Liver (tissue), 9 donors: ENCODE measurements around the gene PTK6. TPM values are rescaled to one million over a fixed set of nuclear protein-coding genes. Genes with fewer than 3 reads are reported as not detected.

ENCODE experiments used
- DNase-seq: peaks from one replicate; pipeline ENCODE4 v3.0.0-alpha.2; 2017; ENCODE audit warnings: low spot score
- H3K27ac ChIP-seq, 2 donors: one replicate each; pipeline ENCODE4 v1.7.0; 2013; ENCODE audit warnings: inconsistent platforms in 2 of 2, low read length in 2 of 2, control low read depth in 1 of 2, low read depth in 1 of 2, mild to moderate bottlenecking in 1 of 2
- H3K27me3 ChIP-seq, 4 donors: one replicate each; pipeline versions ENCODE4 v1.6.1 to v1.7.0; 2013; ENCODE audit warnings: low read length in 3 of 4, inconsistent platforms in 1 of 4, mild to moderate bottlenecking in 1 of 4, moderate library complexity in 1 of 4; ENCODE audit not compliant: control insufficient read depth in 4 of 4, insufficient read depth in 4 of 4
- H3K36me3 ChIP-seq, 4 donors: one replicate each; pipeline versions ENCODE4 v1.6.1 to v1.7.0; 2013; ENCODE audit warnings: low read length in 3 of 4, mild to moderate bottlenecking in 3 of 4, low read depth in 1 of 4, moderate library complexity in 1 of 4; ENCODE audit not compliant: control insufficient read depth in 4 of 4, insufficient read depth in 3 of 4
- H3K4me1 ChIP-seq, 4 donors: one replicate each; pipeline versions ENCODE4 v1.6.1 to v1.7.0; 2013; ENCODE audit warnings: low read length in 3 of 4, mild to moderate bottlenecking in 3 of 4, moderate library complexity in 1 of 4; ENCODE audit not compliant: control insufficient read depth in 4 of 4, insufficient read depth in 4 of 4
- H3K4me3 ChIP-seq, 3 donors: one replicate each; pipeline versions ENCODE4 v1.6.1 to v1.7.0; 2013; ENCODE audit warnings: low read length in 3 of 3, control low read depth in 1 of 3, low read depth in 1 of 3, mild to moderate bottlenecking in 1 of 3
- H3K9ac ChIP-seq, 2 donors: one replicate each; pipeline ENCODE4 v1.7.0; 2013; ENCODE audit warnings: low read length in 2 of 2, mild to moderate bottlenecking in 2 of 2, moderate library complexity in 2 of 2, control low read depth in 1 of 2, low read depth in 1 of 2
- H3K9me3 ChIP-seq, 4 donors: one replicate each; pipeline versions ENCODE4 v1.6.1 to v1.7.0; 2013; ENCODE audit warnings: low read length in 3 of 4; ENCODE audit not compliant: control insufficient read depth in 4 of 4
- EGR1 ChIP-seq, 2 donors: IDR thresholded peaks; 2 replicates each; pipeline ENCODE4 v1.6.1; 2016 to 2018; ENCODE audit warnings: antibody characterized with exemption in 2 of 2, low read depth in 2 of 2
- FOXA1 ChIP-seq: IDR thresholded peaks from 2 replicates; pipeline ENCODE4 v1.6.1; 2016; ENCODE audit warnings: antibody characterized with exemption
- FOXA2 ChIP-seq: IDR thresholded peaks from 2 replicates; pipeline ENCODE4 v1.6.1; 2016; ENCODE audit warnings: antibody characterized with exemption
- GABPA ChIP-seq, 2 donors: IDR thresholded peaks in 1 of 2; conservative IDR thresholded peaks in 1 of 2; 2 replicates each; pipeline ENCODE4 v1.6.1; 2016; ENCODE audit warnings: antibody characterized with exemption in 2 of 2, mild to moderate bottlenecking in 1 of 2, moderate library complexity in 1 of 2
- HNF4A ChIP-seq, 2 donors: conservative IDR thresholded peaks; 2 replicates each; pipeline ENCODE4 v1.6.1; 2016; ENCODE audit warnings: antibody characterized with exemption in 2 of 2, mild to moderate bottlenecking in 2 of 2
- HNF4G ChIP-seq: IDR thresholded peaks from 2 replicates; pipeline ENCODE4 v1.6.1; 2016; ENCODE audit warnings: antibody characterized with exemption
- NR2F2 ChIP-seq: IDR thresholded peaks from 2 replicates; pipeline ENCODE4 v1.6.1; 2016; ENCODE audit warnings: antibody characterized with exemption
- RXRA ChIP-seq, 2 donors: IDR thresholded peaks; 2 replicates each; pipeline ENCODE4 v1.6.1; 2017 to 2018; ENCODE audit warnings: antibody characterized with exemption in 2 of 2, mild to moderate bottlenecking in 1 of 2
- SP1 ChIP-seq: IDR thresholded peaks from 2 replicates; pipeline ENCODE4 v1.6.1; 2018; ENCODE audit warnings: antibody characterized with exemption, mild to moderate bottlenecking
- TAF1 ChIP-seq: conservative IDR thresholded peaks from 2 replicates; pipeline ENCODE4 v1.6.1; 2016; ENCODE audit warnings: antibody characterized with exemption, mild to moderate bottlenecking
- YY1 ChIP-seq: IDR thresholded peaks from 2 replicates; pipeline ENCODE4 v1.6.1; 2016; ENCODE audit warnings: antibody characterized with exemption, mild to moderate bottlenecking
- WGBS: extraction: QIAGEN DNeasy Blood & Tissue Kit; methylation state at CpG from one replicate; pipeline ENCODE4 v1.1.7; 2013; 5-methylcytosine and 5-hydroxymethylcytosine counted together
- polyA plus RNA-seq, 2 donors: library from polyadenylated mRNA; stranded (reverse) in 1 of 2; unstranded in 1 of 2; fragments of 200-250 nt in 1 of 2; fragments of >200 nt in 1 of 2; fragmentation: Nextera tagmentation in 1 of 2; extraction: Ambion mirVana in 1 of 2; gene quantifications; one replicate each; pipeline versions ENCODE4 v1.2.1 to v1.2.3, GENCODE V29; 2013 to 2015
- total RNA-seq, 2 donors: library from RNA; depleted of rRNA; stranded (reverse); fragments of >200 nt; gene quantifications; one replicate each; pipeline ENCODE4 v1.2.3, GENCODE V29; 2014
- TF ChIP-seq, protein P1 (sequence below): IDR thresholded peaks from 2 replicates; pipeline ENCODE4 v1.6.1; 2016; ENCODE audit warnings: antibody characterized with exemption
- TF ChIP-seq, protein P2 (sequence below): IDR thresholded peaks from 2 replicates; pipeline ENCODE4 v1.6.1; 2016; ENCODE audit warnings: antibody characterized with exemption
- TF ChIP-seq, protein P3 (sequence below): IDR thresholded peaks from 2 replicates; pipeline ENCODE4 v1.6.1; 2016; ENCODE audit warnings: antibody characterized with exemption
- TF ChIP-seq, protein P4 (sequence below): IDR thresholded peaks from 2 replicates; pipeline ENCODE4 v1.6.1; 2016; ENCODE audit warnings: antibody characterized with exemption, mild to moderate bottlenecking
- donor health status: healthy.
- donor health status: healthy.
- donor health status: healthy.
- donor health status: healthy.
- donor health status: healthy.

The PTK6 gene
- total and polyA plus RNA-seq, 4 donors = 0.05 to 1.2 (median 0.23) TPM

DNA sequence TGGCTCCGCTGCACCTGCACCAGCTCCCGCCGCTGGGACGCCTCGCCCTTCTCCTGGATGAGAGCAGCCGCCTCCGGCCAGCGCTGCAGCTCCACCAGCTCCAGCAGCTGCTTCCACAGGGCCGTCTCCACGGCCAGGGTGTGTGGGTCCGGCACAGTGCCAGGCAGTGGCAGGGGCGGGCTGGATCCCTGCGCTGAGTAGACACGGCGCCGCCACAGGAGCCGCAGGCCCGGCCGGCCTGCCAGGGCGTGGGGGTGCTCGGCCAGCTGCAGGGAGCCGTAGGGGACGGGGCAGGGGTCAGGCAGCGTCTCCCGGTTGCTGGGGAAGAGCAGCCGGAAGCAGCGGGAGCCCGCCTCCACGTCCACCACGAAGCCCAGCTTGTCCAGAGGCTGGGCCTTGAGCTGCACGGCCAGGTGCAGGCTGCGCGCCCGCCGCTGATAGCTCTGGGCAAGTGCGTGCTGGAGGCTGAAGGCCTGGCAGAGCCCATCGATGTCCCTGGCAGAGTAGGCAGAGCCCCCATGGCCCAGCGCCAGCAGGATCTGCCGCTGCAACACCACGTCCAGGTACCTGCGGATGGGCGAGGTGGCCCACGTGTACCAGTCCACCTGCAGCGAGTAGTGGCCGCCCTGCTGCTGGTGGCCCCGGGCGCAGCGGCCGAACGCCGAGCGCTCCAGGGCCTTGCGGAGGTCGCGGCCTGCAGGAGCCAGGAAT lies 26.2 kb upstream of the PTK6 start:
- no peaks in the 10 kb centered on the region for H3K27me3 ChIP-seq
- TF ChIP-seq HNF4G = no peak
- TF ChIP-seq HNF4A (conservative IDR thresholded peaks at IDR 0.05) = no peak
- TF ChIP-seq, protein P1, sequence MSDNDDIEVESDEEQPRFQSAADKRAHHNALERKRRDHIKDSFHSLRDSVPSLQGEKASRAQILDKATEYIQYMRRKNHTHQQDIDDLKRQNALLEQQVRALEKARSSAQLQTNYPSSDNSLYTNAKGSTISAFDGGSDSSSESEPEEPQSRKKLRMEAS = no peak
- TF ChIP-seq RXRA (IDR thresholded peaks at IDR 0.05) = no peak
- TF ChIP-seq, protein P2, sequence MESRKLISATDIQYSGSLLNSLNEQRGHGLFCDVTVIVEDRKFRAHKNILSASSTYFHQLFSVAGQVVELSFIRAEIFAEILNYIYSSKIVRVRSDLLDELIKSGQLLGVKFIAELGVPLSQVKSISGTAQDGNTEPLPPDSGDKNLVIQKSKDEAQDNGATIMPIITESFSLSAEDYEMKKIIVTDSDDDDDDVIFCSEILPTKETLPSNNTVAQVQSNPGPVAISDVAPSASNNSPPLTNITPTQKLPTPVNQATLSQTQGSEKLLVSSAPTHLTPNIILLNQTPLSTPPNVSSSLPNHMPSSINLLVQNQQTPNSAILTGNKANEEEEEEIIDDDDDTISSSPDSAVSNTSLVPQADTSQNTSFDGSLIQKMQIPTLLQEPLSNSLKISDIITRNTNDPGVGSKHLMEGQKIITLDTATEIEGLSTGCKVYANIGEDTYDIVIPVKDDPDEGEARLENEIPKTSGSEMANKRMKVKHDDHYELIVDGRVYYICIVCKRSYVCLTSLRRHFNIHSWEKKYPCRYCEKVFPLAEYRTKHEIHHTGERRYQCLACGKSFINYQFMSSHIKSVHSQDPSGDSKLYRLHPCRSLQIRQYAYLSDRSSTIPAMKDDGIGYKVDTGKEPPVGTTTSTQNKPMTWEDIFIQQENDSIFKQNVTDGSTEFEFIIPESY = no peak
- no peak for TF ChIP-seq NR2F2
- TF ChIP-seq, protein P3, sequence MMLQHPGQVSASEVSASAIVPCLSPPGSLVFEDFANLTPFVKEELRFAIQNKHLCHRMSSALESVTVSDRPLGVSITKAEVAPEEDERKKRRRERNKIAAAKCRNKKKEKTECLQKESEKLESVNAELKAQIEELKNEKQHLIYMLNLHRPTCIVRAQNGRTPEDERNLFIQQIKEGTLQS = no peak
- no peak for TF ChIP-seq FOXA1
- TF ChIP-seq GABPA (IDR thresholded peaks at IDR 0.05 in 1 of 2, conservative IDR thresholded peaks at IDR 0.05 in 1 of 2) = no peak
- H3K4me1 ChIP-seq = peaks cover 0 to 5% (median 2%) of the 10 kb centered on the region in 4 donors
- DNase-seq = no peak
- no peaks in the 10 kb centered on the region for H3K9me3 ChIP-seq
- H3K36me3 ChIP-seq = peaks cover 0 to 63% (median 41%) of the 10 kb centered on the region in 4 donors
- WGBS = 97% methylated on average over 55 of the region's 55 CpGs
- H3K4me3 ChIP-seq = no peak overlapping the region
- H3K9ac ChIP-seq = no peak overlapping the region
- no peak overlapping the region for H3K27ac ChIP-seq

DNA sequence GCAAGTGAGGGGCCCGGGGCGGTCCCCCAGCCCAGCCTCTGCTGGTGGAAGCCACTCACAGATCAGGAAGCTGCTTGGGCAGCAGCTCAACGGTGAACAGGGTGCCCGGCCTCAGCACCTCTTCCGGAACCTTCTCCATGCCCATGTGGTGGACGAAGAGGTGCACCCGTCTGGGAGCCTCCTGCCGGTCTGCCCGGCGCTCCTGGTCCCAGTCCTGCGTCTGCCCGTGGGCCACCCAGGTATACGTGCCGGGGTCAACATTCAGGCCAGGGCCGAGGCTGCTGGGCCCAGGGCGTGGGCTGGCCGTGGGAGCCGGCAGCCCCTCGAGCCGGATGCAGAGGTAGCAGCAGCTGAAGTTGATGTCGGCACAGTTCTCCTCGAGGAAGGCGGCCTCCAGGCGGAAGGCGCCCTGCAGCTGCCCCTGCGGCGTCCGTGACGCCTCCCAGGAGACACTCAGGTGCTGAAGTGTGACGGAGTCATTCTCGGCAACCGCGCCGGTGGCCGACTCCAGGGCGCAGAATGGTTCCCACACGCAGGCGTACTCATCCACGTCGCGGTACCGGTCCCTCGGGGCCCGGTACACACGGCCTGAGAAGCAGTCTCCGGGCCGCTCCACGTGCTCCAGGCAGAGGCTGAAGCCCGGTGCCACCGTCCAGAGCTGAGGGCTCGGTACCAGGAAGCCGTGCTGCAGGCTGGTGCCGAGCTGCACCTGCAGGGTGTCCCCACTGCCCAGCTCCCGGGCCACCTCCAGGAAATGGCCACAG lies 25.5 kb upstream of the PTK6 start:
- DNase-seq = no peak
- no peaks in the 10 kb centered on the region for H3K9me3 ChIP-seq
- WGBS = 96% methylated on average over 54 of the region's 54 CpGs

DNA sequence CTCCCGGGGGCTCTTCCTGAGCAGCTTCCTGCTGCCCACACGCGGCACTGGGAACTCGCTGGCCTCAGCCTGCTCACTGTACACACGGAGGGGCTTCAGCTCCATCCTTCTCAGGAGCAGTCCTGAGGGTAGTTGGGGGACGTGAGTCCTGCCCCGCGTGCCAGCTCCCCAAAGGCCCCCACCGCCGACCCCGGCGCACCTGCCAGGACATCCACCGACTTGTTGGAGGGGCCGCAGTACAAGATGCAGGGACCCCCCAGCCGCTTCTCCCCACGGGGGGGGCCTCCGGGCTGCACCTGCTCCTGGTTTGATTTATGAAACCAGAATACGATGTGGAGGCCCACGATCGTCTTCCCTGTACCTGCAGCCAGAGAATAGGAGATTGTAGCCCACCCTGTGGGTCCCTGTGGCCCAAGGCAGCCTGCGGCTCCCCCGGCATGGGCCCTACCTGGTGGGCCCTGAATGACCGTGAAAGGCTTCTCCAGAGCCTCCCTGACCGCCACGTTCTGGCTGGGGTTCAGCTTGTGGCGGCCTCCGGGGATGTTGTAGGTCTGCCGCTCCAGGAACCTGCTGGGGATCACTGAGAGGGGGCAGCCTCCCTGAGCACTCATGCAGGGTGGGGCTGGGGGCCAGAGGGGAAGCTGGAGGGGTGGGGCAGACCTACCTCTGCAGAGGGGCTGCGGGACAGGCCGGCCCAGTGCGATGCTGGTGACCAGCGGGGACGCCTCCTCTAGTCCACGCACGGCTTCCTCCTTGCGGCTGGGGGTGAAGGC lies 24.6 kb upstream of the PTK6 start:
- Histone ChIP-seq H3K9ac (no peak overlapping the region), H3K4me3 (no peak overlapping the region), H3K9me3 (no peaks in the 10 kb centered on the region), H3K27ac (no peak overlapping the region), H3K4me1 (no peaks in the 10 kb centered on the region), H3K27me3 (no peaks in the 10 kb centered on the region), H3K36me3 (peaks cover 0 to 60% (median 37%) of the 10 kb centered on the region in 4 donors)
- WGBS = 95% methylated on average over 36 of the region's 36 CpGs
- DNase-seq = no peak
- no peak for TF ChIP-seq FOXA2
- no peak for TF ChIP-seq FOXA1
- no peak for TF ChIP-seq NR2F2
- no peak for TF ChIP-seq YY1
- no peak for TF ChIP-seq TAF1
- TF ChIP-seq SP1 = no peak
- TF ChIP-seq, protein P2 = no peak
- TF ChIP-seq HNF4A (conservative IDR thresholded peaks at IDR 0.05) = no peak
- TF ChIP-seq, protein P4, sequence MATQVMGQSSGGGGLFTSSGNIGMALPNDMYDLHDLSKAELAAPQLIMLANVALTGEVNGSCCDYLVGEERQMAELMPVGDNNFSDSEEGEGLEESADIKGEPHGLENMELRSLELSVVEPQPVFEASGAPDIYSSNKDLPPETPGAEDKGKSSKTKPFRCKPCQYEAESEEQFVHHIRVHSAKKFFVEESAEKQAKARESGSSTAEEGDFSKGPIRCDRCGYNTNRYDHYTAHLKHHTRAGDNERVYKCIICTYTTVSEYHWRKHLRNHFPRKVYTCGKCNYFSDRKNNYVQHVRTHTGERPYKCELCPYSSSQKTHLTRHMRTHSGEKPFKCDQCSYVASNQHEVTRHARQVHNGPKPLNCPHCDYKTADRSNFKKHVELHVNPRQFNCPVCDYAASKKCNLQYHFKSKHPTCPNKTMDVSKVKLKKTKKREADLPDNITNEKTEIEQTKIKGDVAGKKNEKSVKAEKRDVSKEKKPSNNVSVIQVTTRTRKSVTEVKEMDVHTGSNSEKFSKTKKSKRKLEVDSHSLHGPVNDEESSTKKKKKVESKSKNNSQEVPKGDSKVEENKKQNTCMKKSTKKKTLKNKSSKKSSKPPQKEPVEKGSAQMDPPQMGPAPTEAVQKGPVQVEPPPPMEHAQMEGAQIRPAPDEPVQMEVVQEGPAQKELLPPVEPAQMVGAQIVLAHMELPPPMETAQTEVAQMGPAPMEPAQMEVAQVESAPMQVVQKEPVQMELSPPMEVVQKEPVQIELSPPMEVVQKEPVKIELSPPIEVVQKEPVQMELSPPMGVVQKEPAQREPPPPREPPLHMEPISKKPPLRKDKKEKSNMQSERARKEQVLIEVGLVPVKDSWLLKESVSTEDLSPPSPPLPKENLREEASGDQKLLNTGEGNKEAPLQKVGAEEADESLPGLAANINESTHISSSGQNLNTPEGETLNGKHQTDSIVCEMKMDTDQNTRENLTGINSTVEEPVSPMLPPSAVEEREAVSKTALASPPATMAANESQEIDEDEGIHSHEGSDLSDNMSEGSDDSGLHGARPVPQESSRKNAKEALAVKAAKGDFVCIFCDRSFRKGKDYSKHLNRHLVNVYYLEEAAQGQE = no peak

More for the DNA sequence above, 25.5 kb upstream of the PTK6 start:
- Histone ChIP-seq H3K9ac (no peak overlapping the region), H3K4me3 (no peak overlapping the region), H3K36me3 (peaks cover 0 to 63% (median 39%) of the 10 kb centered on the region in 4 donors), H3K4me1 (no peaks in the 10 kb centered on the region), H3K27me3 (no peaks in the 10 kb centered on the region), H3K27ac (no peak overlapping the region)
- TF ChIP-seq HNF4G (no peak), EGR1 (IDR thresholded peaks at IDR 0.05; ENCODE audit: low read depth in 2 of 2) (no peak), NR2F2 (no peak), YY1 (no peak), GABPA (IDR thresholded peaks at IDR 0.05 in 1 of 2, conservative IDR thresholded peaks at IDR 0.05 in 1 of 2) (no peak)
- TF ChIP-seq, protein P1 = no peak
